ENCODE measurements around the gene NDUFV2. TPM values are rescaled to one million over a fixed set of nuclear protein-coding genes. Genes with fewer than 3 reads are reported as not detected.

NDUFV2 gene
- total and polyA plus RNA-seq, 2 of the 13 experiments (the other 11 are each of a cell fraction or from before 2014, with no cell fraction given) = 216 to 299 TPM

DNA sequence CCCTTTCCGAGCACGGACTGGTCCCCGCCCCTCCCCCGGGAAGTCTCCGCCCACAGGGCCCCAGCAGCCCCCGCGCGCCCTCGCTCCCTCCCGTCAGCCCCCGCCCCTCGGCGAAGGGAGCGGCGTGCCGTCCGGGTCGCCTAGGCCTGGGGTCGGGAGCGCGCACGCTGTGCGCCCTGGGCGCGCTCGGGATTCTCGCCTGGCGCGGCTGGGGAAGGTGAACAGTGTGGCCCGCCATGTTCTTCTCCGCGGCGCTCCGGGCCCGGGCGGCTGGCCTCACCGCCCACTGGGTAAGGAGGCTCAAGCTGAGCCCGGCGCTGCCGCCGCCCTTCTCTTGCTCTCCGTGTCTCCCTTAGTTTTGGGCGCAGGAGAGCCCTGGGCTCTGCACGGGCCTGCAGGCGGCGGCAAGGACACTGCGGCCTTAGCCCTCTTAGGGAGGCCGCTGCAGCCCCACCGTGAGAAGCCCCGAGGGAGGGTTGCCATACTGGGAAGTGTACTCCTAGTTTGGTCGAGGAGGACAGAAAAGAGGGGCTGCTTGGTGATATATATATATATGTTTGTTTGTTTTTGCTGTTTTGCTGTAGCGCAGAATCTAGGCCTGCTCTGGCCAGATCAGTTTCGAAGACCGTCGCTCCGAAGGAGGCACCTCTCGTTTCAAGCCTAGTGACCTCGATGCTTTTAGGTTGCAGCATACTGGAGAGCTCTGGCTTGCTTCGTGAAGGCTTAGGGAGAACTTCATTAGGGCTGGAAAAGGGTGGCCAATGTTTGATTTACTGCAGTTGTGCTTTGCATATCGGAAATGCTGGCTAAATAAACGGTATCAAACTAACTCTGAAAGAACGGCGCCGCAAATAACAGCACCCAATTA, at the start of gene NDUFV2 (continued):
- TF ChIP-seq TOPORS (CRISPR knock-in tag; IDR thresholded peaks at IDR 0.05) (peak; percentile 89), TCF12 (IDR thresholded peaks at IDR 0.05) (no peak), TCF12 (CRISPR knock-in tag; IDR thresholded peaks at IDR 0.05) (no peak), NFIC (IDR thresholded peaks at IDR 0.05; ENCODE audit: low read length) (no peak), NFKBIZ (CRISPR knock-in tag; IDR thresholded peaks at IDR 0.05) (no peak), YEATS4 (CRISPR knock-in tag; IDR thresholded peaks at IDR 0.05; ENCODE audit: borderline replicate concordance) (peak; percentile 90), DNMT3B (CRISPR knock-in tag; conservative IDR thresholded peaks at IDR 0.05) (0 out of 2 replicates have a peak, but pooled peaks have one; percentile 35), GZF1 (CRISPR knock-in tag; IDR thresholded peaks at IDR 0.05) (no peak), MBNL3 (CRISPR knock-in tag; conservative IDR thresholded peaks at IDR 0.05) (no peak), SRSF4 (IDR thresholded peaks at IDR 0.05; ENCODE audit: low read depth, low read length, poor library complexity, severe bottlenecking) (no peak), ZNF557 (CRISPR knock-in tag; IDR thresholded peaks at IDR 0.05) (no peak), NPAS2 (CRISPR knock-in tag; IDR thresholded peaks at IDR 0.05; ENCODE audit: borderline replicate concordance) (no peak)
- TF ChIP-seq, protein P1, sequence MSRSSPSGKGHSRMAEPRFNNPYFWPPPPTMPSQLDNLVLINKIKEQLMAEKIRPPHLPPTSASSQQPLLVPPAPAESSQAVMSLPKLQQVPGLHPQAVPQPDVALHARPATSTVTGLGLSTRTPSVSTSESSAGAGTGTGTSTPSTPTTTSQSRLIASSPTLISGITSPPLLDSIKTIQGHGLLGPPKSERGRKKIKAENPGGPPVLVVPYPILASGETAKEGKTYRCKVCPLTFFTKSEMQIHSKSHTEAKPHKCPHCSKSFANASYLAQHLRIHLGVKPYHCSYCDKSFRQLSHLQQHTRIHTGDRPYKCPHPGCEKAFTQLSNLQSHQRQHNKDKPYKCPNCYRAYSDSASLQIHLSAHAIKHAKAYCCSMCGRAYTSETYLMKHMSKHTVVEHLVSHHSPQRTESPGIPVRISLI (CRISPR knock-in tag; IDR thresholded peaks at IDR 0.05; ENCODE audit: borderline replicate concordance) = peak; percentile 23; the same call in 1 of the 2 replicates
- TF ChIP-seq, protein P2, sequence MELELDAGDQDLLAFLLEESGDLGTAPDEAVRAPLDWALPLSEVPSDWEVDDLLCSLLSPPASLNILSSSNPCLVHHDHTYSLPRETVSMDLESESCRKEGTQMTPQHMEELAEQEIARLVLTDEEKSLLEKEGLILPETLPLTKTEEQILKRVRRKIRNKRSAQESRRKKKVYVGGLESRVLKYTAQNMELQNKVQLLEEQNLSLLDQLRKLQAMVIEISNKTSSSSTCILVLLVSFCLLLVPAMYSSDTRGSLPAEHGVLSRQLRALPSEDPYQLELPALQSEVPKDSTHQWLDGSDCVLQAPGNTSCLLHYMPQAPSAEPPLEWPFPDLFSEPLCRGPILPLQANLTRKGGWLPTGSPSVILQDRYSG (CRISPR knock-in tag; IDR thresholded peaks at IDR 0.05) = no peak; the same call in 1 of the 2 replicates
- TF ChIP-seq, protein P3, sequence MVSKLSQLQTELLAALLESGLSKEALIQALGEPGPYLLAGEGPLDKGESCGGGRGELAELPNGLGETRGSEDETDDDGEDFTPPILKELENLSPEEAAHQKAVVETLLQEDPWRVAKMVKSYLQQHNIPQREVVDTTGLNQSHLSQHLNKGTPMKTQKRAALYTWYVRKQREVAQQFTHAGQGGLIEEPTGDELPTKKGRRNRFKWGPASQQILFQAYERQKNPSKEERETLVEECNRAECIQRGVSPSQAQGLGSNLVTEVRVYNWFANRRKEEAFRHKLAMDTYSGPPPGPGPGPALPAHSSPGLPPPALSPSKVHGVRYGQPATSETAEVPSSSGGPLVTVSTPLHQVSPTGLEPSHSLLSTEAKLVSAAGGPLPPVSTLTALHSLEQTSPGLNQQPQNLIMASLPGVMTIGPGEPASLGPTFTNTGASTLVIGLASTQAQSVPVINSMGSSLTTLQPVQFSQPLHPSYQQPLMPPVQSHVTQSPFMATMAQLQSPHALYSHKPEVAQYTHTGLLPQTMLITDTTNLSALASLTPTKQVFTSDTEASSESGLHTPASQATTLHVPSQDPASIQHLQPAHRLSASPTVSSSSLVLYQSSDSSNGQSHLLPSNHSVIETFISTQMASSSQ (IDR thresholded peaks at IDR 0.05; ENCODE audit: low read depth) = no peak; the same call in 1 of the 2 replicates
- TF ChIP-seq, protein P3 (CRISPR knock-in tag; IDR thresholded peaks at IDR 0.05; ENCODE audit: borderline replicate concordance) = no peak
- TF ChIP-seq, protein P4, sequence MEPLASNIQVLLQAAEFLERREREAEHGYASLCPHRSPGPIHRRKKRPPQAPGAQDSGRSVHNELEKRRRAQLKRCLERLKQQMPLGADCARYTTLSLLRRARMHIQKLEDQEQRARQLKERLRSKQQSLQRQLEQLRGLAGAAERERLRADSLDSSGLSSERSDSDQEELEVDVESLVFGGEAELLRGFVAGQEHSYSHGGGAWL (CRISPR knock-in tag; IDR thresholded peaks at IDR 0.05) = peak; percentile 65
